Memory B cell (primary cell): Measurements from ENCODE around the gene STK33.
A peak's percentile ranks its signal among the peaks of the same experiment; 100 is the strongest.

ENCODE experiments used
- ATAC-seq: fragments of 150-1000 bp; cut with Tn5 transposase; 2 replicates; pipeline ENCODE4 v1.10.0; 2021; ENCODE audit warnings: low read depth, mild to moderate bottlenecking, moderate library complexity
- DNase-seq, 2 donors: peaks; one replicate each; pipeline ENCODE4 v3.0.0; 2022; ENCODE audit warnings: low spot score in 2 of 2
- H3K27ac Mint-ChIP-seq: one replicate; pipeline ENCODE4 v1.8.0; 2022; ENCODE audit warnings: mild to moderate bottlenecking, moderate library complexity, mixed read lengths
- H3K27me3 Mint-ChIP-seq: one replicate; pipeline ENCODE4 v1.8.0; 2022; ENCODE audit warnings: mixed read lengths
- H3K36me3 Mint-ChIP-seq: one replicate; pipeline ENCODE4 v1.8.0; 2022; ENCODE audit warnings: mild to moderate bottlenecking, mixed read lengths
- H3K4me1 Mint-ChIP-seq: one replicate; pipeline ENCODE4 v1.8.0; 2022; ENCODE audit warnings: mixed read lengths
- H3K4me3 Mint-ChIP-seq: one replicate; pipeline ENCODE4 v1.8.0; 2022; ENCODE audit warnings: mild to moderate bottlenecking, moderate library complexity, mixed read lengths
- H3K9me3 Mint-ChIP-seq: one replicate; pipeline ENCODE4 v1.8.0; 2022; ENCODE audit warnings: mixed read lengths

Gene STK33

DNA sequence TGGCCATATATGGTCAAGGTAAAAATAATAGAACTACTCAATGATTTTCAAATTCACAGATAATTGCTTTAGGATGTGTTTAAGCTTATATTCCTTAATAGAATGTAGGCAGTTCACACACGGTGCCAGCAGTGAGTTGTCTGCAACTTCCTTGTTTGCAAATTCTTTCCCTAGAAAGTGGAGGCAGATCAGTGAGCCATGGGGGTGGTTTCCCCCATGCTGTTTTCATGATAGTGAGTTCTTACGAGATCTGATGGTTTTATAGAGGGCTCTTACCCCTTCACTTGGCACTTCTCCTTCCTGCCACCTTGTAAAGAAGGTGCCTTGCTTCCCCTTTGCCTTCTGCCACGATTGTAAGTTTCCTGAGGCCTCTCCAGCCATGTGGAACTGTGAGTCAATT lies 218.6 kb downstream of the STK33 start:
- Mint-ChIP-seq H3K9me3 (no peaks in the 10 kb centered on the region), H3K4me1 (peaks cover 4% of the 10 kb centered on the region), H3K27ac (no peak overlapping the region), H3K4me3 (no peak overlapping the region), H3K27me3 (no peaks in the 10 kb centered on the region), H3K36me3 (no peaks in the 10 kb centered on the region)
- DNase-seq (no peak), ATAC-seq (peak; percentile 60)

DNA sequence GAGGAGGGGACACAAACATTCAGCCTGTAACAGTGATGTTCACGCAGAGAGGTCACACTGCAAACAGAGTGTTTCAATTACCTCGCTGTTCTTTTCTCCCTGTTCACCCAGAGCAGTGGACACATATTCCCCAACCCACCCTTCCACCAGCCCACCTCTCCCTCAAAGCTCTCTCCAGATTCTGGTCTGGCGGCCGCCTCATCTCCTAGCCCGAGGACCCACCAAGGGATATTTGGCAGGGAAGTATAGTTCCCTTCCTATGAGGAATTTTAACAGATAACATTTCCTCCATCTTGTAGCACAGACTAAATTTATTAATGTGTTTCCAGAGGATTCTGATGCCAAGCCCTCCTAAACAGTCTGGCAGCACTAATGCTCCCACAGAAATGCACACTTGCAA lies 219.3 kb downstream of the STK33 start:
- H3K4me3 Mint-ChIP-seq: no peak overlapping the region
- DNase-seq (no peak), ATAC-seq (no peak)
- no peaks in the 10 kb centered on the region for H3K9me3 Mint-ChIP-seq
- H3K4me1 Mint-ChIP-seq: peaks cover 4% of the 10 kb centered on the region
- H3K27me3 Mint-ChIP-seq: no peaks in the 10 kb centered on the region
- H3K36me3 Mint-ChIP-seq: no peaks in the 10 kb centered on the region
- no peak overlapping the region for H3K27ac Mint-ChIP-seq

DNA sequence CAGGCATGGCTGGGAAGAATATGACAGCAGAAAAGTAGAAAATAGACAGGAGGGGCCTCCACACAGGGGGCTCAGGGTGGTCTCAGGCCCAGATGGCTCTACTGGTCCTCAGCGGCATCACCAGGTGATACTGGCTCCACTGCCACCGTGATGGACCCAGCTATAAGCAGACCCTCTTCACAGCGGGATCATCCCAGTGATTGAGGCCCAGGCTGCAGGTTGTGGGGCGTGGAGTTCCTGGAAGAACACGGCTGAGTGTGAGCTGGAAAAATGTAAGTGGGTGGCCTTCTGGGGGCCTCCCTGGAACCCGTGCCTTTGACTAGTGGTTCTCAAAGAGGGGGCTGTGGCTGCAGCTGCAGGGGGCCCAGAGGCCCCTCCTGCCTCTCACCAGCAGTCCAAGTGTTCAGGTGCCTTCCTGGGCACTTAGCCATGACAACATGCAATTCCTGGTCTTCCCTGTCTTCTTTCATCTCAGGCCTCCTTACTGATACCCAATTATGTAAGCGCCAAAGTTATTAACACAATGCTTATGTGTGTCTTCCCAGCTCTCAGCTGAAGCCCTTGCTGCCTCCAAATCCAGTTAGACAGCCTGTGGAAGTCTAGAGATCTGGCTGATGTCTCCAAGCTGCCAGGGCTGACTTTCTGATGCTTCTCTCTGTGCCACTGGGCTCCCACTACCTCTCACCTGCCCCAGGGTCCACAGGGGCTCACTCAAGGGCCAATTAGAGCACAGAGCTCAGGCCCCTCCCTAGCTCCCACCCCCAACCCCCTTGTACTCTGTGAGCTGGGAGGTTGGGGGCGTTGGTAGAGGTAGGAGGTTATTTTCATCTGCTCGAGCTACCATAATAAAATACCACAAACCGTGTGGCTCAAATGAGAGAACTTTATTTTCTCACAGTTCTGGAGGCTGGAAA lies 220.3 kb downstream of the STK33 start:
- Mint-ChIP-seq H3K27me3 (no peaks in the 10 kb centered on the region), H3K4me3 (no peak overlapping the region), H3K9me3 (no peaks in the 10 kb centered on the region), H3K36me3 (no peaks in the 10 kb centered on the region), H3K4me1 (peaks cover 4% of the 10 kb centered on the region), H3K27ac (no peak overlapping the region)
- ATAC-seq (no peak), DNase-seq (no peak)

DNA sequence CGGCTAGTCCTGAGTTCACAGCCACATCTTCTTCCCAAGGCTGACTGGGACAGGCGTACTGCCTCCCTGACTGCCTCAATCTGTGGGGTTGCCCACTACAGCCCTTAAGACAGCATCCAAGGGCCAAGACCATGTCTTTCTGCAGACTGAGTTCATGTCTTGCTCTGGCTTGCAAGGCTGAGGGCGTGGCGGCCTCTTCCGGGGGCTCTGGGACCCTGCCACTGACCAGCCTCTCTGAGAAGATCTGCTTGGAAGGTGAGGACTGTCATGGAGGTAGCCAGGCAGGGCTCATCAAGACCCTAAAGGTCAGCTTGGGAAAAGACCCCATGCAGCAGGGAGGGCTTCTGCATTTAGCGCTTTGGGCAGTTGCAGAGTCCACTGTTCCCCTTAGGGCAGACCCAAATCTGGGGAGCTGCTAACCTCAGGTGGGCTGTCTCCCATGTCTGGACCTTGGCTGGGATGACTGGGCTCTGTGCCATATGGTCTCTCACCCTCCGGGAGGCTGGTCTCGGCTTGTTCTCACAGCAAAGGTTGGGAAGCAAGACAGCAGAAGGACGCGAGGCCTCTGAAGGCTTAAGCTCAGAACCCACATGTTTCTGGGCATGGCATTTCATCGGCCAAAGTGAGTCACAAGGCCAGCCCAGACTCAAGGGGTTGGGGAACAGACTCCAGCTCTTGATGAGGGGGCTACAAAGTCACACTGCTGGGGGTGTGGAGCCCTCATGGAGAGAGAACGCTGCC lies 221.2 kb downstream of the STK33 start:
- no peak for ATAC-seq
- no peak overlapping the region for H3K27ac Mint-ChIP-seq
- H3K36me3 Mint-ChIP-seq: no peaks in the 10 kb centered on the region

DNA sequence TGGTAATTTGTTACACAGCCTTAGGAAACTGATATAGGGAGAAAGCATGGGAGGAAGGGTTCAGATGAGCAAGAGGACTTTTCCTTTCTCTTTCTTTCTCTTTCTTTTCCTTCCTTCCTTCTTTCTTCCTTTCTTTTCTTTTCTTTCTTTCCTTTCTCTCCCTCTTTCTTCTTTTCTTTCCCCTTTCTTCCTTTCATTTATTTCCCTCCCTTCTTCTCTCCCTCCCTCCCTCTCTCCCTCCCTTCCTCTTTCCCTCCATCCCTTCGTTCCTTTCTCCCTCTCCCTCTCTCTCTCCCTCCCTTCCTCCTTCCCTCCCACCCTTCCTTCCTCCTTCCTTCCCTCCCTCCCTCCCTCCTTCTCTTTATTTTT lies 222.5 kb downstream of the STK33 start:
- no peak overlapping the region for H3K27ac Mint-ChIP-seq
- DNase-seq (no peak), ATAC-seq (no peak)
- peaks cover 4% of the 10 kb centered on the region for H3K4me1 Mint-ChIP-seq
- no peaks in the 10 kb centered on the region for H3K27me3 Mint-ChIP-seq
- no peak overlapping the region for H3K4me3 Mint-ChIP-seq
- H3K9me3 Mint-ChIP-seq: no peaks in the 10 kb centered on the region
- H3K36me3 Mint-ChIP-seq: no peaks in the 10 kb centered on the region

More for the DNA sequence above, 221.2 kb downstream of the STK33 start:
- Mint-ChIP-seq H3K4me1 (peaks cover 4% of the 10 kb centered on the region), H3K4me3 (no peak overlapping the region), H3K9me3 (no peaks in the 10 kb centered on the region), H3K27me3 (no peaks in the 10 kb centered on the region)
- no peak for DNase-seq

DNA sequence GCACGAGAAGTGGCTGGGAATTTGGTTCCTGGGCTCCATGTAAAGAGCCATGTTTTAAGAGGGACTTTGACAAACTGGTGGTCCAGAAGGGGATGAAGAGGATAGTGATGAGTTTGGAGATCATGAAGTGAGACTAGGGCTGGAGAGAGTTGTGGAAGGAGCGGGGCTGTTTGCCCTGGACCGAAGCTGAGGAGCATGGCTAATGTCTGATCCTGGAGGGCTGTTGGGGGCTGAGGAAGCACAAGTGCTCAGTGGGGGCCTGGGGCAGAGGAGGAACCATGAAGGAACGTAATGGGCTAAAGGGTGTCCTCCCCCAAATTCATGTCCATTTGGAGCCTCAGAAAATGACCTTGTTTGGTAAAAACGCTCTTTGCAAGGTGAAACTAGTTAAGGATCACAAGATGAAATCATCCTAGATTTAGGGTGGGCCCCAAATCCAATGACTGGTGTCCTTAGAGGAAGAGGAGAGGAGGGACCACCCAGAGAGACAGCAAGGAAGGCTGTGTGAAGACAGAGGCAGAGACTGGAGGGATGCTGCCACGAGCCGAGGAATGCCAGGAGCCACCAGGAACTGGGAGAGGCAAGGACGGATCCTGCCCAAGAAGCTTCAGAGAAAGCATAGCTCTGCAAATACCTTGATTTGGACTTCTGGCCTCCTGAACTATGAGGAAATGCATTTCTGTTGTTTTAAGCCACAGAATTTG lies 223.1 kb downstream of the STK33 start:
- ATAC-seq (no peak), DNase-seq (no peak)
- peaks cover 4% of the 10 kb centered on the region for H3K4me1 Mint-ChIP-seq
- H3K27me3 Mint-ChIP-seq: no peaks in the 10 kb centered on the region
- H3K9me3 Mint-ChIP-seq: no peaks in the 10 kb centered on the region
- no peak overlapping the region for H3K4me3 Mint-ChIP-seq
- no peaks in the 10 kb centered on the region for H3K36me3 Mint-ChIP-seq
- no peak overlapping the region for H3K27ac Mint-ChIP-seq

DNA sequence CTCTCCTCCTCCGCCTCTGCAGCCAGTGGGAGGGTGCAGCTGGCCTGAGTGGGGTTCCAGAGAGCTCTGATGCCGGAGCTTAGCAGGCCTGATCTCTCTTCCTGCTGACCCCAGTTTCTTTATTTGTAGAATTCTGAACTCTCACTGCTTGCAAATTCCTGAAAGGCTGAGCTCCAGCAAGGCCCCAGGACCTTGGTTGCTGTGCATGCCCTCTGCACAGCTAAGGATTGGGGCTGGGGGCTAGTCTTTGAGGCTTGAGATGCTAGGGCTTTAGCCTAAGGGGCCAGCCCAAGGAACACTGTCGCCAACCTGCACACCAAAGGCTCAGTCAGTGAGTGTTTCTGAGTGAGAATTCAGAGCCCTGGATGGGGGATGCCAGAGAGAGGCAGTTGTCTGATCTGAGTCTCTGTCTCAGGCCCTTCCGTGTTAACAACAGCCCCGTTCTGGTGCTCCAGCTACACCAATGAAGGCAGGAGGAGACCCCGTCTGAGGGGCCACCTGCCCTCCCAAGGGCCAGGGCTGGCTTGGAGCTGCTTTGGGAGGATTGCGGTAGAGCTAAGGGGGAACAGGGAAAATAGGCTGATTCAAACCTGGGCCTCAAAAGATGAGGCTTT lies 224.3 kb downstream of the STK33 start:
- no peaks in the 10 kb centered on the region for H3K36me3 Mint-ChIP-seq
- H3K27ac Mint-ChIP-seq: no peak overlapping the region
- H3K27me3 Mint-ChIP-seq: peaks cover 3% of the 10 kb centered on the region
- no peak for ATAC-seq
- no peaks in the 10 kb centered on the region for H3K9me3 Mint-ChIP-seq
- no peak overlapping the region for H3K4me3 Mint-ChIP-seq
- DNase-seq: no peak
- H3K4me1 Mint-ChIP-seq: no peaks in the 10 kb centered on the region

DNA sequence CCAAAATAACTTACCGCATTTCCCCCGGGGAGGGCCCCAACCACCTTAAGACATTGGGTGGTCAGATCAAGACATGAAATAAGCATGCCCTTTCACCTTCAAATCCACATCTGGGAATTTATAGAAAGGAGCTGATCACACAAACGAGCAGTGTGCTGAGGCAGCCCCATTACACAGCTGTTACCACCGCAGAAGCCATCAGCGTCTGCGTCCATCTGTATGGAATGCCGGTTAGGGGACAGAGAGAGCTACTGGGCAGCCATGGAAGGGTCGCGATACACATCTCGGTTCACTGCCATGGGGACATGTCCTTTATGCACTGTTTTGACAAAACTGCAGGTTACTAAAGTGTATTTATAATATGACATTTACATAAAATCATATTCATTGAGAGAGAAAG lies 225.3 kb downstream of the STK33 start:
- Mint-ChIP-seq H3K27ac (no peak overlapping the region), H3K36me3 (no peaks in the 10 kb centered on the region), H3K4me3 (no peak overlapping the region), H3K9me3 (no peaks in the 10 kb centered on the region), H3K27me3 (peaks cover 3% of the 10 kb centered on the region), H3K4me1 (no peaks in the 10 kb centered on the region)
- ATAC-seq (no peak), DNase-seq (no peak)

DNA sequence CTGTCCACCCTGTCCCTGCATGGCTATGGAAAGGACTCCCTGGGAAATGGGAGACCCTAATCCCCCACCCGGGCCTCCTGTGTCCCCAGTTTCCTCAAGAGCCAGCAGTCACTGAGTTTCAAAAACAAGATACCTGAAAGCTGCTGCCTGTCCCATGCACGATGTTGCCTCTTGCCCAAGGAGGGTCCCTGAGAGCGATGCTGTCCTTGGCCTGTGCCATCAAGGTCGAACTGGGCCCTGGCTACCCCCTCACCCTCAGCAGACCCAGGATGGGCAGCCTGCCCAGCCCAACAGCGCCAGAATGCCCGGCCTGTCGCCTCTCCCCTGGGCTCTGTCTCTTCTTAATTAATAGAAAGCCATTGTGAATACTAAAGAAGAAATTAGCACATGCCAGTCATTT lies 225.8 kb downstream of the STK33 start:
- no peak for ATAC-seq
- H3K27me3 Mint-ChIP-seq: peaks cover 3% of the 10 kb centered on the region
- no peak for DNase-seq

DNA sequence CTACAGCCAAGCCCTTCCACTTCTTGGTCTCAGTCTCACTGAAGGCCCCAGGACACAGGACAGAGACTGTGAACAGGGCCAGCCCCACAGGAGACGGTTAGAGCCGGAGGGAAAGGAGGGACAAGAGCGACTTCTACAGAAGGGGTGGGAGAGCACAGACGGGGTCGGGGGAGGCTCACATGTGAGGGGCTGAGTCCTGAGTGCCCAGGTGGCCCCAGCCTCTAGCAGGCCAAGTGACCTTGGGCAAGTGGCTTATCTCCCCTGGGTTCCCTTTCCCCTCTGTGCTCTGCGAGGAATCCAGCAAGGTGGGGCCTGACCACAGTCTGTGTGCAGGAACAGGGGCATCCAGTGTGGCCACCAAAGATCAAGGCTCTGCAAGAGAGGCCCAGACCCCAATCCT lies 227.7 kb downstream of the STK33 start:
- ATAC-seq: no peak
- Mint-ChIP-seq H3K9me3 (no peaks in the 10 kb centered on the region), H3K27ac (no peak overlapping the region)

More for the DNA sequence above, 225.8 kb downstream of the STK33 start:
- Mint-ChIP-seq H3K9me3 (no peaks in the 10 kb centered on the region), H3K4me1 (peaks cover 2% of the 10 kb centered on the region), H3K4me3 (no peak overlapping the region), H3K27ac (no peak overlapping the region), H3K36me3 (no peaks in the 10 kb centered on the region)

DNA sequence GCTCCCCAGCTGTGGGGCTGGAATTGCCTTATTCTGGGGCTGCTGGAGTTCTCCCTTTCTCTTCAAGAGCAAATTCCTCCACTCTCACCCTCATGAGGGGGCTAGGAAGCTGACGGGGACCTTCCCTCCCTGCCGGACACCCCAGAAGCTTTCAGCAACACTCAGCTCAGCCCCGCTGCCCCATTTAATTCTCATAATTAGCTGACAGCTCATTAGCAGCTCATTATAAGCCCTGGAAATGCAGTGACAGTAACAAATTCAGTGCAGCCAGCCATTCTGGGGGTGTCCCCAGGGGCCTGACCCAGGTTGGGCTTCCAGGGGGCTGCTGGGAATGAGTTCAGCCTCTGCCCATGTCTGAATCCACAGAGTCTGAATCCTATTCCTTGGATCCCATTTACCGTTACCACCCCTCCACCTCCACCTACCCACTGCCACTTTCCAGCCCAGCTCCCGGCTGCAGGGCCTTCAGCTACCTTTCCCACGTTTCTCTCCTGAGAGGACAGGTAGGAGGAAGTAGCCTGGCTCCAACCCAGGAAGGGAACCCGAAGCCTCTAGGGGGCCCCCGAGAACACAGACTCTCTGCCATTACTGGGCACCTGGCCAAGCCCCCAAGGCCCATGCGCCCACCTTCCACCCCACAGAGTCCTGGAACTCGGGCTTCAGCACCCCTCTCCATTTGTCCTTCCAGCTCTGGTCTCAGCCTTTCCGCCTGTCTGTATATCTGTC lies 228.6 kb downstream of the STK33 start:
- Mint-ChIP-seq H3K4me3 (no peak overlapping the region), H3K9me3 (no peaks in the 10 kb centered on the region), H3K27me3 (peaks cover 3% of the 10 kb centered on the region), H3K36me3 (no peaks in the 10 kb centered on the region), H3K27ac (no peak overlapping the region), H3K4me1 (peaks cover 2% of the 10 kb centered on the region)
- DNase-seq (no peak), ATAC-seq (no peak)

More for the DNA sequence above, 227.7 kb downstream of the STK33 start:
- peaks cover 2% of the 10 kb centered on the region for H3K4me1 Mint-ChIP-seq
- H3K36me3 Mint-ChIP-seq: no peaks in the 10 kb centered on the region
- H3K4me3 Mint-ChIP-seq: no peak overlapping the region
- H3K27me3 Mint-ChIP-seq: peaks cover 3% of the 10 kb centered on the region
- no peak for DNase-seq

DNA sequence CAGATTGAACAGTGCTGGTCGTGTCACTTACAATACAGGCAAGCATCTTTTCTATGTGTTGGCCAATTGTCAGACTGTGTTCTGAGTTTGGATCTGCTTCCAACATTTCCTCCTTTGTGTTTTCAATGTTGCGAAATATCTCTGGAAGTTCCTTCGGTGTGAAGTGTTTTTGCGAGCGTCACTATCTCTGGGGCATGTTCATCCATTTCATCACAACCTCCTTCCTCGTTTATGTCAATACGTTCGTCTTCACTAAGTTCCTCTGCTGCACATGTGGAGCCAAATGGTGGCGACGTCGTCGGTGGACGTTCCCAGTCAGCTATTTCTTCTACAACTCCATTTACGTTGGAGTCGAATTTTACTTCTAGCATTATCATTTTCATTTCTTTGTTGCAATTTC lies 230.1 kb downstream of the STK33 start:
- peaks cover 3% of the 10 kb centered on the region for H3K27me3 Mint-ChIP-seq
- ATAC-seq: no peak
- H3K4me3 Mint-ChIP-seq: no peak overlapping the region
- H3K27ac Mint-ChIP-seq: no peak overlapping the region
- no peak for DNase-seq
- no peaks in the 10 kb centered on the region for H3K36me3 Mint-ChIP-seq
- no peaks in the 10 kb centered on the region for H3K9me3 Mint-ChIP-seq
- H3K4me1 Mint-ChIP-seq: peaks cover 2% of the 10 kb centered on the region

DNA sequence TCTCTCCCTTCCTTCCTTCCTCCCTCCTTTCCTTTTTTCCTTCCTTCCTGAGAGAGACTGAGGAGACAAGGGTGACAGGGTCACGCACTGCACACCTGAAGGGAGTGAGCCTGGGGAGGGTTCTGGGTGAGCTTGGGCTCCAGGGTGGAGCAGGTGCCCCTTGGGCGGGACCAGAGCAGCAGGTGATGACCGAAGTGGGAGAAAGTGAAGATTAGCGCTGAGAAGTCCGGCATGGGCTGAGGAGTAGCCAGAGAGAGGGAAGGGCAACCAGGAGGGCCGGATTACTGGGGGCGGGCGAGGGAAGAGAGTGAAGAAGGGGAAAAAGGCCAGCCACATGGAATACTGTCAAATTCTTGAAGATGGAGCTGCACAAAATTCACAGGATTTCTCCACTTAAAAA lies 231.1 kb downstream of the STK33 start:
- no peak overlapping the region for H3K27ac Mint-ChIP-seq
- H3K27me3 Mint-ChIP-seq: peaks cover 3% of the 10 kb centered on the region
- no peak overlapping the region for H3K4me3 Mint-ChIP-seq
- H3K36me3 Mint-ChIP-seq: no peaks in the 10 kb centered on the region
- peaks cover 2% of the 10 kb centered on the region for H3K4me1 Mint-ChIP-seq
- ATAC-seq: no peak
- DNase-seq: no peak
- H3K9me3 Mint-ChIP-seq: no peaks in the 10 kb centered on the region
